Dendritic cell treated with granulocyte-macrophage colony-stimulating factor and Interleukin-4, amounts not matched to agents 40 ng/mL and 50 ng/mL, for 4 days (primary cell): Measurements from ENCODE around the gene FLT1.
A peak's percentile ranks its signal among the peaks of the same experiment; 100 is the strongest.

Experiments used
- H3K27ac Mint-ChIP-seq: one replicate; pipeline ENCODE4 v1.8.0; 2022; ENCODE audit warnings: mild to moderate bottlenecking, mixed read lengths
- H3K27me3 Mint-ChIP-seq: one replicate; pipeline ENCODE4 v1.8.0; 2022; ENCODE audit warnings: mild to moderate bottlenecking, mixed read lengths
- H3K36me3 Mint-ChIP-seq: one replicate; pipeline ENCODE4 v1.8.0; 2022; ENCODE audit warnings: low read depth, mixed read lengths
- H3K4me1 Mint-ChIP-seq: one replicate; pipeline ENCODE4 v1.8.0; 2022; ENCODE audit warnings: low read depth, mixed read lengths
- H3K4me3 Mint-ChIP-seq: one replicate; pipeline ENCODE4 v1.8.0; 2022; ENCODE audit warnings: mild to moderate bottlenecking, moderate library complexity, mixed read lengths
- H3K9me3 Mint-ChIP-seq: one replicate; pipeline ENCODE4 v1.8.0; 2022; ENCODE audit warnings: mixed read lengths
- intact Hi-C: fragments of 100-400 bp; cut with micrococcal nuclease; formaldehyde crosslinking; loops from one replicate; pipeline ENCODE4 v1.15.0; 2022

FLT1 gene

GRCh38 chr13:28329395-28330158 is 165.4 kb downstream of the FLT1 start:
- Mint-ChIP-seq H3K4me3 (no peak overlapping the region), H3K9me3 (no peaks in the 10 kb centered on the region)

GRCh38 chr13:28328271-28328607 is 166.7 kb downstream of the FLT1 start:
- Mint-ChIP-seq H3K27ac (no peak overlapping the region), H3K4me3 (no peak overlapping the region), H3K4me1 (peaks cover 13% of the 10 kb centered on the region), H3K36me3 (no peaks in the 10 kb centered on the region), H3K27me3 (peaks cover 70% of the 10 kb centered on the region), H3K9me3 (no peaks in the 10 kb centered on the region)
- intact Hi-C loops = no loop called here

More at GRCh38 chr13:28329395-28330158, 165.4 kb downstream of the FLT1 start:
- no peaks in the 10 kb centered on the region for H3K36me3 Mint-ChIP-seq
- H3K27ac Mint-ChIP-seq = no peak overlapping the region
- peaks cover 75% of the 10 kb centered on the region for H3K27me3 Mint-ChIP-seq
- peaks cover 13% of the 10 kb centered on the region for H3K4me1 Mint-ChIP-seq
- intact Hi-C loops = no loop called here

GRCh38 chr13:28327373-28328270 is 167.3 kb downstream of the FLT1 start:
- Mint-ChIP-seq H3K9me3 (no peaks in the 10 kb centered on the region), H3K36me3 (no peaks in the 10 kb centered on the region), H3K27me3 (peaks cover 71% of the 10 kb centered on the region), H3K4me1 (peaks cover 18% of the 10 kb centered on the region), H3K27ac (no peak overlapping the region), H3K4me3 (no peak overlapping the region)
- intact Hi-C loops = no loop called here

- Mint-ChIP-seq H3K4me3 (no peak overlapping the region), H3K27me3 (peaks cover 64% of the 10 kb centered on the region), H3K9me3 (no peaks in the 10 kb centered on the region), H3K4me1 (peaks cover 18% of the 10 kb centered on the region), H3K36me3 (no peaks in the 10 kb centered on the region), H3K27ac (no peak overlapping the region)
- intact Hi-C loops = no loop called here
These were observed 168.9 kb downstream of the FLT1 start for GRCh38 chr13:28326056-28326455.

GRCh38 chr13:28325022-28325421 is 169.9 kb downstream of the FLT1 start:
- H3K27me3 Mint-ChIP-seq = peaks cover 63% of the 10 kb centered on the region
- H3K9me3 Mint-ChIP-seq = no peaks in the 10 kb centered on the region
- no peaks in the 10 kb centered on the region for H3K36me3 Mint-ChIP-seq
- intact Hi-C loops = loop anchor here (2.0 kb wide), 1 partner anchor 312 kb away; no protein-coding TSS in a partner anchor
- peaks cover 17% of the 10 kb centered on the region for H3K4me1 Mint-ChIP-seq
- no peak overlapping the region for H3K4me3 Mint-ChIP-seq
- no peak overlapping the region for H3K27ac Mint-ChIP-seq

- Mint-ChIP-seq H3K36me3 (no peaks in the 10 kb centered on the region), H3K27me3 (peaks cover 60% of the 10 kb centered on the region), H3K27ac (no peak overlapping the region), H3K4me3 (no peak overlapping the region), H3K9me3 (no peaks in the 10 kb centered on the region), H3K4me1 (peaks cover 9% of the 10 kb centered on the region)
- intact Hi-C loops = loop anchor here (1.0 to 2.0 kb wide), 2 partner anchors 313 to 472 kb away; no protein-coding TSS in a partner anchor
These were observed 170.6 kb downstream of the FLT1 start for GRCh38 chr13:28324181-28324789.

GRCh38 chr13:28322256-28322905 is 172.5 kb downstream of the FLT1 start:
- Mint-ChIP-seq H3K27me3 (peaks cover 44% of the 10 kb centered on the region), H3K4me3 (no peak overlapping the region), H3K4me1 (peaks cover 5% of the 10 kb centered on the region), H3K27ac (no peak overlapping the region), H3K9me3 (no peaks in the 10 kb centered on the region), H3K36me3 (no peaks in the 10 kb centered on the region)
- intact Hi-C loops = no loop called here

GRCh38 chr13:28321756-28322155 is 173.2 kb downstream of the FLT1 start:
- Mint-ChIP-seq H3K4me3 (no peak overlapping the region), H3K36me3 (no peaks in the 10 kb centered on the region), H3K27ac (no peak overlapping the region), H3K9me3 (no peaks in the 10 kb centered on the region), H3K27me3 (peaks cover 39% of the 10 kb centered on the region), H3K4me1 (peaks cover 8% of the 10 kb centered on the region)
- intact Hi-C loops = no loop called here

- Mint-ChIP-seq H3K4me3 (no peak overlapping the region), H3K27me3 (peaks cover 34% of the 10 kb centered on the region), H3K27ac (no peak overlapping the region), H3K4me1 (peaks cover 14% of the 10 kb centered on the region), H3K9me3 (no peaks in the 10 kb centered on the region), H3K36me3 (no peaks in the 10 kb centered on the region)
- intact Hi-C loops = no loop called here
These were observed 173.9 kb downstream of the FLT1 start for GRCh38 chr13:28320884-28321574.

GRCh38 chr13:28320209-28320608 is 174.7 kb downstream of the FLT1 start:
- Mint-ChIP-seq H3K27me3 (peaks cover 27% of the 10 kb centered on the region), H3K36me3 (no peaks in the 10 kb centered on the region), H3K27ac (no peak overlapping the region), H3K4me3 (no peak overlapping the region), H3K4me1 (peaks cover 18% of the 10 kb centered on the region), H3K9me3 (no peaks in the 10 kb centered on the region)
- intact Hi-C loops = no loop called here

GRCh38 chr13:28319528-28319927 is 175.4 kb downstream of the FLT1 start:
- peaks cover 18% of the 10 kb centered on the region for H3K4me1 Mint-ChIP-seq
- no peaks in the 10 kb centered on the region for H3K36me3 Mint-ChIP-seq
- no peak overlapping the region for H3K4me3 Mint-ChIP-seq
- no peaks in the 10 kb centered on the region for H3K9me3 Mint-ChIP-seq
- intact Hi-C loops = no loop called here
- H3K27ac Mint-ChIP-seq = no peak overlapping the region
- H3K27me3 Mint-ChIP-seq = peaks cover 21% of the 10 kb centered on the region

- no peaks in the 10 kb centered on the region for H3K36me3 Mint-ChIP-seq
- intact Hi-C loops = no loop called here
- H3K4me1 Mint-ChIP-seq = peaks cover 18% of the 10 kb centered on the region
- H3K4me3 Mint-ChIP-seq = no peak overlapping the region
- no peaks in the 10 kb centered on the region for H3K9me3 Mint-ChIP-seq
- H3K27me3 Mint-ChIP-seq = peaks cover 14% of the 10 kb centered on the region
- H3K27ac Mint-ChIP-seq = no peak overlapping the region
These were observed 176.4 kb downstream of the FLT1 start for GRCh38 chr13:28318496-28318895.

- H3K36me3 Mint-ChIP-seq = no peaks in the 10 kb centered on the region
- peaks cover 8% of the 10 kb centered on the region for H3K27me3 Mint-ChIP-seq
- no peak overlapping the region for H3K4me3 Mint-ChIP-seq
- peaks cover 13% of the 10 kb centered on the region for H3K4me1 Mint-ChIP-seq
- no peaks in the 10 kb centered on the region for H3K9me3 Mint-ChIP-seq
- peak overlapping the region; percentile 67 for H3K27ac Mint-ChIP-seq
- intact Hi-C loops = no loop called here
These were observed 178.1 kb downstream of the FLT1 start for GRCh38 chr13:28316836-28317235.
